Body of pancreas (tissue), 4 donors: Measurements from ENCODE around the gene MTCH2. TPM values are rescaled to one million over a fixed set of nuclear protein-coding genes. Genes with fewer than 3 reads are reported as not detected.

Experiments
- ATAC-seq: fragments of 150-250 bp; one replicate; pipeline ENCODE4 v1.9.1; 2016
- DNase-seq, 4 donors: peaks; one replicate each; pipeline ENCODE4 v3.0.0-alpha.2; 2019
- H3K27ac ChIP-seq, 4 donors: fragments of 200-600 bp; sonication (generic); 1 replicate in 3 of 4; 2 replicates in 1 of 4; pipeline versions ENCODE4 v1.5.1 to v1.6.1; 2016 to 2019; ENCODE audit warnings: mild to moderate bottlenecking in 1 of 4, mixed read lengths in 1 of 4, moderate library complexity in 1 of 4
- H3K27me3 ChIP-seq, 2 donors: fragments of 200-600 bp; sonication (generic); one replicate each; pipeline ENCODE4 v1.6.0; 2016; ENCODE audit warnings: mild to moderate bottlenecking in 1 of 2
- H3K36me3 ChIP-seq, 2 donors: fragments of 200-600 bp; sonication (generic); replicated peaks in 1 of 2; 2 replicates each; pipeline ENCODE4 v1.5.1; 2016; ENCODE audit warnings: low read depth in 2 of 2; ENCODE audit not compliant: insufficient read depth in 1 of 2
- H3K4me1 ChIP-seq: fragments of 200-600 bp; sonication (generic); one replicate; pipeline ENCODE4 v1.6.0; 2016
- H3K4me3 ChIP-seq, 2 donors: fragments of 200-600 bp; sonication (generic); 1 replicate in 1 of 2; 2 replicates in 1 of 2; pipeline ENCODE4 v1.5.1; 2016 to 2019
- H3K9me3 ChIP-seq, 3 donors: fragments of 200-600 bp; sonication (generic); 1 replicate in 2 of 3; 2 replicates in 1 of 3; pipeline ENCODE4 v1.5.1; 2016
- CTCF ChIP-seq, 7 experiments: fragments of 450-650 bp in 4 of 7; fragments of 200-600 bp in 3 of 7; sonication (generic) in 3 of 7; IDR thresholded peaks; one replicate each; pipeline ENCODE4 v1.5.1; 2016 to 2019; ENCODE audit warnings: antibody characterized with exemption in 7 of 7
- POLR2A ChIP-seq, 3 donors: fragments of 450-650 bp; IDR thresholded peaks; one replicate each; pipeline ENCODE4 v1.6.1; 2016; ENCODE audit warnings: antibody characterized with exemption in 3 of 3, mild to moderate bottlenecking in 2 of 3
- WGBS, 2 donors: methylation state at CpG; one replicate each; pipeline ENCODE4 v1.1.5; 2017; 5-methylcytosine and 5-hydroxymethylcytosine counted together
- intact Hi-C: fragments of 100-400 bp; cut with DNase I; formaldehyde crosslinking; loops from one replicate; pipeline ENCODE4 v1.15.1; 2023
- total RNA-seq, 2 donors: library from RNA; depleted of rRNA; stranded (reverse); fragments of >200 nt; gene quantifications; one replicate each; pipeline ENCODE4 v1.1.0, GENCODE V29; 2016

The MTCH2 gene
- total RNA-seq, 2 donors from 2014 or later: 15.5 to 21.0 TPM

DNA sequence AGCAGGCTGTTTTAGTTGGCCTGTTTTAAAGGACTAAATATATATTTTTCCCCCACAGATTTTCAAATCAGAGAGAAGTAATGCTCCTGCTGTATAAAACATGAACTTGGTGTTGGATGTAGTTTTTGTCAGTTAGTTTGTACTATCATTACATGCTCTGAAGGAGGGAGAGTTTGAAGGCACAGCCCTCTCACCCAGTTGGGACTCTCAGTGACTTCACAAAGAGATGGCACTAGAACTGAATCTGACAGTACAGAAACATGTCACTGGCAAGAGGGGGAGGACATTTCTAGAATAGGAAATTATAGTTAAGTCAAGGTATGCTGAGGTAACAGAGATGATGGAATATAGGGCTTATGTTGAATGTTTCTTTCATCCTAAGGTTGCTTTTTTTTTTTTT lies 27.1 kb downstream of the MTCH2 start:
- no peaks in the 10 kb centered on the region for H3K9me3 ChIP-seq
- ATAC-seq: no peak
- TF ChIP-seq CTCF (IDR thresholded peaks at IDR 0.05) (no peak), POLR2A (IDR thresholded peaks at IDR 0.05) (no peak)

GRCh38 chr11:47611348-47611794 lies 31.0 kb downstream of the MTCH2 start:
- Histone ChIP-seq H3K36me3 (no peaks in the 10 kb centered on the region), H3K4me1 (no peaks in the 10 kb centered on the region), H3K27me3 (no peaks in the 10 kb centered on the region), H3K4me3 (no peak overlapping the region), H3K27ac (no peak overlapping the region), H3K9me3 (no peaks in the 10 kb centered on the region)
- DNase-seq (no peak), ATAC-seq (no peak)
- intact Hi-C loops: no loop called here
- WGBS, 2 donors: 63 to 84% methylated on average over 6 of the region's 6 CpGs
- TF ChIP-seq POLR2A (IDR thresholded peaks at IDR 0.05) (no peak), CTCF (IDR thresholded peaks at IDR 0.05) (no peak)

More for the DNA sequence above, 27.1 kb downstream of the MTCH2 start:
- intact Hi-C loops: no loop called here
- no peak overlapping the region for H3K4me3 ChIP-seq
- H3K36me3 ChIP-seq: peaks cover 0 to 8% of the 10 kb centered on the region in 2 donors
- H3K4me1 ChIP-seq: no peaks in the 10 kb centered on the region
- no peak overlapping the region for H3K27ac ChIP-seq
- no peaks in the 10 kb centered on the region for H3K27me3 ChIP-seq
- no peak for DNase-seq

DNA sequence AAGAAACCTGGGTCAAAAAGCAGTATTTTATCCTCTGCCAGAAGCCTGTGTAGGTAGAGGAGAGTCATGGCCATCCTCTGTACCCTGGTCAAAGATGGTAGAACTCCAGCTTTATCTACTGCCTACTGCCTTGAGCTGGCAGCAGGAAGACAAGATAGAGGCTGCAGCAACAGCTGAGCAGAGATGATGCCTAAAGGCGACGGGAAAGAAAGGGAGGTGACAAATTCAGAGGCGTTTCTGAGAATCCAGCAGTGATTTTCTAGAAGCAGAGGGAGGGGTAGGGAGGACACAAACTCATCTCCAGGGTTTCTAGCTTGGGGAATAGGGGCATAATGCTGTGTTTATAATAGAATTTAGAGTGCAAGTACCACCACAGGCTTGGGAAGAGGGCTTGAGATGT lies 32.7 kb downstream of the MTCH2 start:
- DNase-seq: no peak
- H3K27ac ChIP-seq: no peak overlapping the region
- no peaks in the 10 kb centered on the region for H3K27me3 ChIP-seq
- peaks cover 12% of the 10 kb centered on the region for H3K4me1 ChIP-seq
- no peak for ATAC-seq
- no peak overlapping the region for H3K4me3 ChIP-seq
- H3K36me3 ChIP-seq: no peaks in the 10 kb centered on the region
- H3K9me3 ChIP-seq: no peaks in the 10 kb centered on the region
- 72 to 77% methylated on average over 3 of the region's 3 CpGs for WGBS, 2 donors
- no peak for TF ChIP-seq POLR2A (IDR thresholded peaks at IDR 0.05)
- no peak for TF ChIP-seq CTCF (IDR thresholded peaks at IDR 0.05)
- intact Hi-C loops: no loop called here

- intact Hi-C loops: no loop called here
- Histone ChIP-seq H3K9me3 (no peaks in the 10 kb centered on the region), H3K4me1 (peaks cover 12% of the 10 kb centered on the region), H3K36me3 (no peaks in the 10 kb centered on the region), H3K27ac (no peak overlapping the region), H3K4me3 (no peak overlapping the region), H3K27me3 (no peaks in the 10 kb centered on the region)
- TF ChIP-seq CTCF (IDR thresholded peaks at IDR 0.05) (no peak), POLR2A (IDR thresholded peaks at IDR 0.05) (no peak)
- peak in 2 of 4 donors; percentile 29 to 56 for DNase-seq
- WGBS, 2 donors: 71 to 85% methylated on average over 6 to 7 of the region's 7 CpGs
- ATAC-seq: peak; percentile 56
Measured at GRCh38 chr11:47607380-47607779, 35.0 kb downstream of the MTCH2 start.

DNA sequence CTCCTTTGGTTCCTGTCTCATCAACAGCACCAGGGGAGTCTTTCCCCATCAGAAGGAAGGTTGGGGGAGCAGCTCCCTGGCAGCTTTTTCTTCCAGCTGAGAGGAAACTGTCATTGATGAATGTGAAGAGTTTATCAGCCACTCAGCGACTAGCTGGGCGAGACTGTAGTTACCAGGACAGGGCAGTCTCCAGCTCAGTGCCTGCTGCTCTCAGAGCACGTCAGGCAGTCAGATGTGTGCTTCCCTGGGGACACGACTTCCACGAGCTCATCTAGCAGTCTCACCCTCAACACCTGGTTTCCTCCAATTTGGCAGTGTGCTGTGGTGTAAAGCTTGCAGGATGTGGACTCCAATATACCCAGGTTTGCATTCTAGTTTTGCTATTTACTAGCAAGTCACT lies 35.6 kb downstream of the MTCH2 start:
- intact Hi-C loops: no loop called here
- H3K36me3 ChIP-seq: no peaks in the 10 kb centered on the region
- H3K9me3 ChIP-seq: no peaks in the 10 kb centered on the region
- TF ChIP-seq POLR2A (IDR thresholded peaks at IDR 0.05) (no peak), CTCF (IDR thresholded peaks at IDR 0.05) (no peak)
- WGBS, 2 donors: 26 to 72% methylated on average over 5 of the region's 5 CpGs
- H3K4me1 ChIP-seq: peaks cover 12% of the 10 kb centered on the region
- DNase-seq (no peak), ATAC-seq (no peak)
- no peaks in the 10 kb centered on the region for H3K27me3 ChIP-seq
- H3K4me3 ChIP-seq: no peak overlapping the region
- no peak overlapping the region for H3K27ac ChIP-seq
